ENCODE results near the gene GAR1. TPM values are rescaled to one million over a fixed set of nuclear protein-coding genes. Genes with fewer than 3 reads are reported as not detected.

GAR1 gene
- total RNA-seq, result 5.2 and 6.2 TPM in 2 replicates

GRCh38 chr4:109815151-109816081 lies at the start of gene GAR1:
Gene GAR1, plus strand, starts transcription at chr4:109815762. Its CDS starts 403 bp downstream, at chr4:109816165.

GRCh38 chr4:109801895-109802319 lies 13.7 kb upstream of the GAR1 start, which contains the start of gene CFI:
Gene CFI, minus strand, starts transcription at chr4:109801999. Its CDS starts 28 bp downstream, at chr4:109801971.

GRCh38 chr4:109827672-109828071 lies 12.1 kb downstream of the GAR1 start, which contains the start of gene RRH:
Gene RRH, plus strand, starts transcription at chr4:109827972. Its CDS starts 56 bp downstream, at chr4:109828028.

GRCh38 chr4:109847896-109848442 lies 32.4 kb downstream of the GAR1 start, which contains the start of gene LRIT3:
Gene LRIT3, plus strand, starts transcription at chr4:109848107. Its CDS starts 95 bp downstream, at chr4:109848202.

Other genes with a start within 250 kb of the GAR1 start
- 8.4 and 10.7 TPM in 2 replicates for gene CASP6, start 112.3 kb upstream of the GAR1 start, total RNA-seq
- gene PLA2G12A, start 85.7 kb upstream of the GAR1 start, total RNA-seq, result 13.9 and 46.2 TPM in 2 replicates
- 21.2 and 23.8 TPM in 2 replicates for gene CFI, start 13.8 kb upstream of the GAR1 start, total RNA-seq
- 0.12 TPM in 1 of 2 replicates, not detected in the other for gene RRH, start 12.2 kb downstream of the GAR1 start, total RNA-seq
- gene LRIT3, start 32.3 kb downstream of the GAR1 start, total RNA-seq, result not detected in 2 replicates
- not detected in 2 replicates for gene EGF, start 97.1 kb downstream of the GAR1 start, total RNA-seq

Data from cardiac ventricle fibroblast (primary cell).